Fibroblast of lung (primary cell): ENCODE results near the gene ANO3. TPM values are rescaled to one million over a fixed set of nuclear protein-coding genes. Genes with fewer than 3 reads are reported as not detected.
A peak's percentile ranks its signal among the peaks of the same experiment; 100 is the strongest.

ENCODE experiments used
- DNase-seq, 2 donors: peaks; one replicate each; pipeline versions ENCODE4 v3.0.0 to v3.0.0-alpha.2; 2010; ENCODE audit warnings: low read depth in 2 of 2
- H2AFZ ChIP-seq: 2 replicates; pipeline ENCODE4 v1.5.1; 2012; ENCODE audit warnings: low read length, control low read depth, inconsistent platforms
- H3K27ac ChIP-seq: 2 replicates; pipeline ENCODE4 v1.5.1; 2011; ENCODE audit warnings: low read length, control low read depth; ENCODE audit not compliant: insufficient read depth
- H3K27me3 ChIP-seq: 2 replicates; pipeline ENCODE4 v1.5.1; 2011; ENCODE audit warnings: mild to moderate bottlenecking, low read length; ENCODE audit not compliant: control insufficient read depth, insufficient read depth
- H3K36me3 ChIP-seq: 2 replicates; pipeline ENCODE4 v1.5.1; 2011; ENCODE audit warnings: low read length; ENCODE audit not compliant: control insufficient read depth, insufficient read depth
- H3K4me1 ChIP-seq: 2 replicates; pipeline ENCODE4 v1.5.1; 2011; ENCODE audit warnings: low read length; ENCODE audit not compliant: control insufficient read depth, insufficient read depth; ENCODE audit errors: extremely low read depth
- H3K4me2 ChIP-seq: 2 replicates; pipeline ENCODE4 v1.5.1; 2011; ENCODE audit warnings: low read length, control low read depth; ENCODE audit not compliant: insufficient read depth; ENCODE audit errors: extremely low read depth
- H3K4me3 ChIP-seq, 4 experiments: fragments of 200-600 bp in 1 of 4; sonication (generic) in 1 of 4; replicated peaks in 1 of 4; 2 replicates each; pipeline ENCODE4 v1.5.1; 2011 to 2016; ENCODE audit warnings: low read length in 4 of 4, low read depth in 3 of 4, mild to moderate bottlenecking in 3 of 4, control low read depth in 2 of 4, inconsistent platforms in 1 of 4, mixed read lengths in 1 of 4; ENCODE audit not compliant: insufficient read depth in 1 of 4; ENCODE audit errors: control extremely low read depth in 1 of 4
- H3K79me2 ChIP-seq: 2 replicates; pipeline ENCODE4 v1.5.1; 2012; ENCODE audit warnings: mild to moderate bottlenecking, low read length, inconsistent platforms; ENCODE audit not compliant: control insufficient read depth, insufficient read depth
- H3K9ac ChIP-seq: 2 replicates; pipeline ENCODE4 v1.5.1; 2011; ENCODE audit warnings: mild to moderate bottlenecking, low read length, control low read depth; ENCODE audit not compliant: insufficient read depth
- H3K9me3 ChIP-seq: 2 replicates; pipeline ENCODE4 v1.5.1; 2012; ENCODE audit warnings: low read depth, low read length; ENCODE audit not compliant: control insufficient read depth, insufficient read depth
- H4K20me1 ChIP-seq: 2 replicates; pipeline ENCODE4 v1.5.1; 2011; ENCODE audit warnings: low read length; ENCODE audit not compliant: control insufficient read depth, insufficient read depth; ENCODE audit errors: extremely low read depth
- CTCF ChIP-seq, 2 donors: IDR thresholded peaks in 1 of 2; conservative IDR thresholded peaks in 1 of 2; 1 replicate in 1 of 2; 2 replicates in 1 of 2; pipeline ENCODE4 v1.5.1; 2011 to 2012; ENCODE audit warnings: low read length in 2 of 2, control low read depth in 1 of 2, inconsistent platforms in 1 of 2, low read depth in 1 of 2, mild to moderate bottlenecking in 1 of 2
- EZH2 ChIP-seq: IDR thresholded peaks from 2 replicates; pipeline ENCODE4 v1.5.1; 2012; ENCODE audit warnings: low read length, control low read depth, mild to moderate bottlenecking; ENCODE audit errors: missing control alignments
- polyA plus RNA-seq, 2 donors: library from polyadenylated mRNA; depleted of rRNA in 1 of 2; stranded (reverse) in 1 of 2; unstranded in 1 of 2; fragments of >200 nt; gene quantifications; 2 replicates each; pipeline ENCODE4 v1.2.1, GENCODE V29; 2011 to 2012; ENCODE audit warnings: missing spikeins in 1 of 2
- total RNA-seq: library from RNA; depleted of rRNA; stranded (reverse); fragments of >200 nt; gene quantifications from 2 replicates; pipeline ENCODE4 v1.2.1, GENCODE V29; 2014

Gene ANO3
- total and polyA plus RNA-seq, 2 donors (not counting 1 experiment from before 2014, with no cell fraction given), result 2.2 to 5.1 TPM

- no peaks in the 10 kb centered on the region for H4K20me1 ChIP-seq
- TF ChIP-seq CTCF (conservative IDR thresholded peaks at IDR 0.05 in 1 of 2, IDR thresholded peaks at IDR 0.05 in 1 of 2; ENCODE audit: low read depth in 1 of 2, low read length in 2 of 2) (no peak), EZH2 (no peak)
- DNase-seq, result peak in 1 of 2 donors; percentile 39
- H3K4me2 ChIP-seq, result no peak overlapping the region
- no peak overlapping the region for H3K4me3 ChIP-seq
- no peaks in the 10 kb centered on the region for H3K36me3 ChIP-seq
- H3K9me3 ChIP-seq, result no peaks in the 10 kb centered on the region
- H3K4me1 ChIP-seq, result no peaks in the 10 kb centered on the region
- H3K27ac ChIP-seq, result no peak overlapping the region
- no peaks in the 10 kb centered on the region for H3K79me2 ChIP-seq
- H3K27me3 ChIP-seq, result no peaks in the 10 kb centered on the region
- no peak overlapping the region for H2AFZ ChIP-seq
- no peak overlapping the region for H3K9ac ChIP-seq
These were observed 333.1 kb downstream of the ANO3 start for GRCh38 chr11:26665036-26665435.

- no peak overlapping the region for H3K9ac ChIP-seq
These were observed 334.0 kb downstream of the ANO3 start for GRCh38 chr11:26665946-26666345.

GRCh38 chr11:26675233-26675928 is 343.5 kb downstream of the ANO3 start:
- no peak for DNase-seq
- no peaks in the 10 kb centered on the region for H3K9me3 ChIP-seq
- TF ChIP-seq EZH2 (no peak), CTCF (conservative IDR thresholded peaks at IDR 0.05 in 1 of 2, IDR thresholded peaks at IDR 0.05 in 1 of 2; ENCODE audit: low read depth in 1 of 2, low read length in 2 of 2) (no peak)
- no peak overlapping the region for H3K4me3 ChIP-seq
- no peaks in the 10 kb centered on the region for H4K20me1 ChIP-seq
- no peaks in the 10 kb centered on the region for H3K4me1 ChIP-seq
- H3K79me2 ChIP-seq, result no peaks in the 10 kb centered on the region
- H3K27ac ChIP-seq, result no peak overlapping the region
- H2AFZ ChIP-seq, result no peak overlapping the region
- H3K36me3 ChIP-seq, result no peaks in the 10 kb centered on the region
- no peak overlapping the region for H3K9ac ChIP-seq
- H3K27me3 ChIP-seq, result no peaks in the 10 kb centered on the region
- no peak overlapping the region for H3K4me2 ChIP-seq

More at GRCh38 chr11:26665946-26666345, 334.0 kb downstream of the ANO3 start:
- no peaks in the 10 kb centered on the region for H3K27me3 ChIP-seq
- no peak overlapping the region for H3K4me3 ChIP-seq
- H2AFZ ChIP-seq, result no peak overlapping the region
- H3K27ac ChIP-seq, result no peak overlapping the region
- H3K36me3 ChIP-seq, result no peaks in the 10 kb centered on the region
- H3K9me3 ChIP-seq, result no peaks in the 10 kb centered on the region
- no peaks in the 10 kb centered on the region for H4K20me1 ChIP-seq
- H3K79me2 ChIP-seq, result no peaks in the 10 kb centered on the region
- TF ChIP-seq CTCF (conservative IDR thresholded peaks at IDR 0.05 in 1 of 2, IDR thresholded peaks at IDR 0.05 in 1 of 2; ENCODE audit: low read depth in 1 of 2, low read length in 2 of 2) (no peak), EZH2 (no peak)
- H3K4me2 ChIP-seq, result no peak overlapping the region
- no peak for DNase-seq
- no peaks in the 10 kb centered on the region for H3K4me1 ChIP-seq
